HG03439 (cell line): ENCODE results near the gene LIPH.

Experiments used
- ATAC-seq: cut with Tn5 transposase; IDR thresholded peaks from one replicate; pipeline ENCODE4 v1.9.1; 2021; ENCODE audit warnings: mild to moderate bottlenecking, moderate library complexity; ENCODE audit not compliant: unreplicated experiment

Gene LIPH

DNA sequence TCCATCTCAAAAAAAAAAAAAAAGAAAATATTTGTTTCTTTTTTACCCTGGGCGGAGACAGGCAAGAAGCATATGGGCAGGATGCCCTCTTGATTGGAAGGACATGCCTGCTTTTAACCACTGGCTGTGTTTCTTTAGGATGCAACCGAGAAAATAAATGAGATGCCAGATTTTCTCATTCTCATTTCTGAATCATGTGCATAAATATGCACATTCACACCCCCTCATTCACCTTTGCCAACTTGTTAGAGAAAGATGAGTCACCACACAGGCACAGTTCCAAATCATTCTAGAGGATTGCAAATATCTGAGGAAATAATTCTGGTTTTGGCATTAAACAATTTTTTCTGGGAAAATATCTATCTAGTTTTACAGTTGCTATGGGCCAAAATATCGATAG is 3.3 kb downstream of the LIPH start:
- no peak for ATAC-seq

- no peak for ATAC-seq
Observed at GRCh38 chr3:185540695-185541094, 11.7 kb downstream of the LIPH start.

DNA sequence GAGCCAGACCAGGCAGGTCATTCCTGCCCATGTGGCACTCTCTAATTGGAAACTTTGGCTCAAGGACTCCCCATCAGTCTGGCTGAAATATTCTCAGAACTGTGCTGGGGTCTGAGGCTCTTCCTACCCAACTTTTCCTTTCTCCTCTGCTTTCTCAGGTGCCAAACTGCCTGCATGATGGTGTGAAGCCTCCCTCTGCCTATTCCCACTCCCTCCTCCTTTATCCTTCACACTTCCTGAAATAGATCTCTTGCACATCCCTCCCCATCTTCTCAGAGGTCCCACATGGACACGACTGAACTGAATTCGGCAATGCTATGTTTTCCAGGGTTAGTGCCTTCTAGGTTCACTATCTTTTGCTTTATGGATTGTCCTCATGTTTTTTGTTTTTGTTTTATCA is 12.5 kb downstream of the LIPH start:
- no peak for ATAC-seq

- ATAC-seq, result peak; percentile 98
Observed at GRCh38 chr3:185537369-185537970, 14.9 kb downstream of the LIPH start.

DNA sequence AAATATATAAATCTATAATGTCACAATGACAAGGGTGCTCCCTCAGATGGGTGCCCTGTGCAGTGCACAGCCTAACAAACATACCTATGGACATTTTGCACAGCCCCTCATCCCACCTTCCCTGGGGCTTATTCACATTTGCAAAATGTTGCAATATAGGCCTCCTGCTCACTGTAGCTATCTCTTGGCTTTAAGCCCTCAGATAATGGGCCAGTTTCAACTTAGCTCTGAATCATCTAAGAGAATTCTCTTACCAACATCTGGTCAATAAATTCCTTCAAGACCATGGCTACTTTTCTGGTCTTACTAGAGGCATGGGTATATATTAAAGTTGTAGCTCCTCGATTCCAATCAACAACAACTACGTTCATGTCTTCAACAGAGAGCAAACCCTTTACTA is 17.9 kb downstream of the LIPH start:
- no peak for ATAC-seq

GRCh38 chr3:185532901-185533300 is 19.5 kb downstream of the LIPH start:
- no peak for ATAC-seq

- no peak for ATAC-seq
Observed at GRCh38 chr3:185530856-185531255, 21.5 kb downstream of the LIPH start.

GRCh38 chr3:185528532-185528931 is 23.9 kb downstream of the LIPH start:
- ATAC-seq, result no peak

- ATAC-seq, result no peak
Observed at GRCh38 chr3:185527364-185527763, 25.0 kb downstream of the LIPH start.

GRCh38 chr3:185526349-185526951 is 25.9 kb downstream of the LIPH start:
- no peak for ATAC-seq

DNA sequence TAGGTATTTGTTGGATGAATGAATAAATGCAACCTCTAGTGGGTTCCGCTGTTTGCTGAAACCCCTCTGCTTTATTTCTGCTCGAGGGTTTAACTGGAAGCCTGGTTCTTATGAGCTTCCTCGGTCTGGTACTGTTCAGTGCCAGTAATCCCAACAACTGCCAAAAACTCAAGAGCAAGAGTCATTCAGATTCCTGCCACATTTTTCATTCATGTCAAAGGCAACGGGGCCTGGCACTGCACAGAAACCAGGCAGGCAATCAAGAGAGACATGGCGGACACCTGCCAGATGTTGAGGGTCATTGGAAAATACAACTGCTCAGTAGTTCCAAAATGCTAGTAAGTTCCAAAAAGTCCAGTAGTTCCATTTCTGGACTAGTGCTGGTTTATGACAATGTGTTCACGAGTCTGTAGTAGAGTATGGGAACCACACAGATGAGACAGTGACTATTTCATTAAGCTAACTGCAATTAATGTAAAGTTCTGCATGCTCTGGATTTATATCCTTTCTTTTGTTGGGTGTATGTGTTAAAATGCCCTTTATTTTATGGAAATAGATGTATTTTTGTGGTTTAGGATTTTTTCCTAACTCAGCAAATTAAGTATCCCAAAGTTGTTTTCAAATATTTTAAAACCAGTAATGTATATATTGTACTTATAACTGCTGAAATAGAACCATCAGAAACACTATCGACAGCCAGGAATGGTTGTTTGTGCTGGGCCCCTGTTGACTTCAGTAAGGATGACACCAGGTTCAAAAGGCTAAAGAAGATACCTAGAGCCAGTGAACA is 30.8 kb downstream of the LIPH start:
- ATAC-seq, result no peak

- ATAC-seq, result no peak
Observed at GRCh38 chr3:185519021-185519420, 33.4 kb downstream of the LIPH start.

GRCh38 chr3:185517387-185518130 is 34.8 kb downstream of the LIPH start:
- ATAC-seq, result no peak

DNA sequence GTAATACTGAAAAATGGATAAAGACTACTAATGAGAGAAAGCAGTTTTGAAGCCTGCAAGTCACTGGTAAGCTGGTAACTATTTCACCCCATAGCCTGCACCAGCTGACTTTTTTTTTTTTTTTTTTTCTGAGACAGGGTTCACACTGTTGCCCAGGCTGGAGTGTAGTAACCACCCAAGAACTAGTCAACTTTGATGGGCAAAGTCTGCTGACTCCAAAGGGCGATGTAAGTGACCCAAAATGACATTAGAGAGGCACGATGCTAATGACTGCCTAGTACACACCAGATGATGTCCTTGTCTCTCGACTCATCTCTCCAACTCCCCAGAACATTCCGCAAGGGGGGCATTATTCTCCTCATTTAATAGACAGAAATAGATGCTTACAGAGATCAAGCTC is 40.7 kb downstream of the LIPH start:
- no peak for ATAC-seq

GRCh38 chr3:185508335-185508991 is 43.9 kb downstream of the LIPH start:
- ATAC-seq, result no peak

GRCh38 chr3:185507883-185508282 is 44.5 kb downstream of the LIPH start:
- no peak for ATAC-seq

DNA sequence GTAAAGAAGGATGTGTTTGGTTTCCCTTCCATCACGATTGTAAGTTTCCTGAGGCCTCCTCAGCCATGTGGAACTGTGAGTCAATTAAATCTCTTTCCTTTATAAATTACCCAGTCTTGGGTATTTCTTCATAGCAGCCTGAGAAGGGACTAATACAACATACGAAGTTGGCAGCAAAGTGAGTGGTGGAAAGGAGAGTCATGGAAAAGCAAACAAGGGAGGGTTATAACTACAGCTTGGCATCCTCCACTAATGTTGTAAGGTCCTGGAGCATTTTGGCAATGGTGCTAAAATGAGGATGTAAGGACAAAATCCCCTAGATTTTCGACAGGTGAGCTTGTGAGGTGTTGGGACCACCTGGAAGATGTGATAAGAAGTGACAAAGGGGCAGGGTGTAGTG is 47.8 kb downstream of the LIPH start:
- ATAC-seq, result no peak

- no peak for ATAC-seq
Observed at GRCh38 chr3:185503521-185503920, 48.9 kb downstream of the LIPH start.

DNA sequence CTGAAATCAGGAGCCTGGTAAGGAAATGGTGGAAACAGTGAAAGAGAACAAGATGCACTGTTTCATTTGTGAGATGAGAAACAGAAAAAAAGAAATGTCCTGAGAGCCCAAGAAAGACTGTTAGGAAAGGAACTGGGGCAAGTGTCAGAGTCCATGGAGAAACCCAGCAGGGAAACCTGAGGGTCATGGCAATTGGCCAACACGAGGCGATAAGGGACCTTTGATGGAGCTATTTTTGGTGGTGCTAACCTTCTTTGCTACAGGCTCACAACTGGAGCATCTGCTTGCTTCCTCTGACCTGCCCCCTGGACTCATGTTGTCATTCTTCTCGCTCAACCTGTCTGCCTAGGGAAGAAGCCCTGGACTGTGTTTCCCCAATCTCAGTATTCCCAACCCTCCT is 49.4 kb downstream of the LIPH start:
- no peak for ATAC-seq

- peak; percentile 95 for ATAC-seq
Observed at GRCh38 chr3:185498503-185499396, 53.6 kb downstream of the LIPH start, which contains the start of gene TMEM41A. Gene TMEM41A (minus strand): TSS chr3:185499035. CDS start chr3:185498961, 74 bp downstream.
